H9 (cell line): ENCODE data around the gene HCN4. TPM values are rescaled to one million over a fixed set of nuclear protein-coding genes. Genes with fewer than 3 reads are reported as not detected.

Source experiments
- DNase-seq: peaks from one replicate; pipeline ENCODE4 v3.0.0-alpha.2; 2017
- H2AFZ ChIP-seq: one replicate; pipeline ENCODE4 v1.6.1; 2013; ENCODE audit warnings: mild to moderate bottlenecking, low read length, control low read depth, moderate library complexity
- H2AK5ac ChIP-seq: 2 replicates; pipeline ENCODE4 v1.6.1; 2013; ENCODE audit warnings: low read length, control low read depth, mixed read lengths; ENCODE audit not compliant: insufficient read length
- H2BK120ac ChIP-seq: one replicate; pipeline ENCODE4 v1.6.1; 2013; ENCODE audit warnings: low read depth, mild to moderate bottlenecking, low read length, control low read depth, inconsistent platforms; ENCODE audit not compliant: poor library complexity, severe bottlenecking
- H2BK12ac ChIP-seq: 2 replicates; pipeline ENCODE4 v1.6.1; 2013; ENCODE audit warnings: low read length, control low read depth, mixed read lengths, low read depth; ENCODE audit not compliant: insufficient read length
- H2BK15ac ChIP-seq: 2 replicates; pipeline ENCODE4 v1.6.1; 2013; ENCODE audit warnings: low read depth, low read length, control low read depth
- H2BK20ac ChIP-seq: one replicate; pipeline ENCODE4 v1.6.1; 2013; ENCODE audit warnings: low read depth, mild to moderate bottlenecking, low read length, control low read depth, inconsistent platforms; ENCODE audit not compliant: poor library complexity, severe bottlenecking
- H2BK5ac ChIP-seq: 2 replicates; pipeline ENCODE4 v1.6.1; 2013; ENCODE audit warnings: low read length, control low read depth, mixed read lengths; ENCODE audit not compliant: insufficient read length
- H3K14ac ChIP-seq: 2 replicates; pipeline ENCODE4 v1.6.1; 2013; ENCODE audit warnings: low read length, control low read depth; ENCODE audit not compliant: insufficient read depth
- H3K18ac ChIP-seq: 2 replicates; pipeline ENCODE4 v1.6.1; 2013; ENCODE audit warnings: low read depth, mild to moderate bottlenecking, mixed read lengths, low read length, control low read depth; ENCODE audit not compliant: insufficient read length
- H3K23ac ChIP-seq: 2 replicates; pipeline ENCODE4 v1.6.1; 2013; ENCODE audit warnings: low read length, control low read depth, mixed read lengths, low read depth; ENCODE audit not compliant: insufficient read length
- H3K23me2 ChIP-seq: 2 replicates; pipeline ENCODE4 v1.6.1; 2013; ENCODE audit warnings: low read depth, mild to moderate bottlenecking, mixed read lengths, low read length, control low read depth; ENCODE audit not compliant: insufficient read length, poor library complexity, severe bottlenecking
- H3K27ac ChIP-seq: 2 replicates; pipeline ENCODE4 v1.5.1; 2013; ENCODE audit warnings: low read length, control low read depth, mixed read lengths, low read depth; ENCODE audit not compliant: insufficient read length
- H3K27me3 ChIP-seq: 2 replicates; pipeline ENCODE4 v1.6.1; 2013; ENCODE audit warnings: low read length, control low read depth, inconsistent platforms; ENCODE audit not compliant: insufficient read depth
- H3K4ac ChIP-seq: 2 replicates; pipeline ENCODE4 v1.6.1; 2013; ENCODE audit warnings: low read depth, mild to moderate bottlenecking, control low read depth, inconsistent platforms, low read length, moderate library complexity
- H3K4me1 ChIP-seq: 2 replicates; pipeline ENCODE4 v1.6.1; 2013; ENCODE audit warnings: low read length, control low read depth, inconsistent platforms; ENCODE audit not compliant: insufficient read depth
- H3K4me2 ChIP-seq: 2 replicates; pipeline ENCODE4 v1.6.1; 2013; ENCODE audit warnings: low read length, control low read depth, mixed read lengths; ENCODE audit not compliant: insufficient read length, insufficient read depth
- H3K56ac ChIP-seq: 2 replicates; pipeline ENCODE4 v1.6.1; 2013; ENCODE audit warnings: low read depth, mild to moderate bottlenecking, mixed read lengths, low read length, control low read depth; ENCODE audit not compliant: insufficient read length
- H3K79me1 ChIP-seq: 2 replicates; pipeline ENCODE4 v1.6.1; 2013; ENCODE audit warnings: low read depth, mild to moderate bottlenecking, moderate library complexity, low read length, control low read depth, inconsistent platforms; ENCODE audit not compliant: insufficient read depth, poor library complexity, severe bottlenecking
- H3K79me2 ChIP-seq: 2 replicates; pipeline ENCODE4 v1.6.1; 2013; ENCODE audit warnings: low read length, control low read depth, inconsistent platforms; ENCODE audit not compliant: insufficient read depth
- H3K9ac ChIP-seq: 2 replicates; pipeline ENCODE4 v1.6.1; 2013; ENCODE audit warnings: low read length, control low read depth, mixed read lengths; ENCODE audit not compliant: insufficient read length; ENCODE audit errors: extremely low read depth
- H3K9me3 ChIP-seq: one replicate; pipeline ENCODE4 v1.6.1; 2013; ENCODE audit warnings: low read depth, low read length, inconsistent platforms; ENCODE audit not compliant: control insufficient read depth
- H3T11ph ChIP-seq: one replicate; pipeline ENCODE4 v1.6.1; 2013; ENCODE audit warnings: mild to moderate bottlenecking, low read length, control low read depth, inconsistent platforms
- H4K20me1 ChIP-seq: one replicate; pipeline ENCODE4 v1.6.1; 2013; ENCODE audit not compliant: control insufficient read depth, insufficient read length, insufficient read depth
- H4K5ac ChIP-seq: 2 replicates; pipeline ENCODE4 v1.6.1; 2013; ENCODE audit warnings: low read depth, mild to moderate bottlenecking, mixed read lengths, low read length, control low read depth; ENCODE audit not compliant: insufficient read length
- H4K8ac ChIP-seq: replicated peaks from 2 replicates; pipeline ENCODE4 v1.6.1; 2013; ENCODE audit warnings: low read length, control low read depth, mixed read lengths, low read depth; ENCODE audit not compliant: insufficient read length
- H4K91ac ChIP-seq: 2 replicates; pipeline ENCODE4 v1.6.1; 2013; ENCODE audit warnings: low read depth, mild to moderate bottlenecking, moderate library complexity, mixed read lengths, low read length, control low read depth; ENCODE audit not compliant: insufficient read length
- H3K27ac Mint-ChIP-seq, 3 experiments: 2 replicates in 2 of 3; 3 replicates in 1 of 3; pipeline ENCODE4 v1.8.0; 2020 to 2021; ENCODE audit warnings: mixed read lengths in 3 of 3, mild to moderate bottlenecking in 1 of 3, moderate library complexity in 1 of 3
- H3K27me3 Mint-ChIP-seq: 2 replicates; pipeline ENCODE4 v1.8.0; 2021; ENCODE audit warnings: low read depth, mild to moderate bottlenecking, moderate library complexity, mixed read lengths
- H3K36me3 Mint-ChIP-seq, 3 experiments: 2 replicates in 2 of 3; 3 replicates in 1 of 3; pipeline ENCODE4 v1.8.0; 2020 to 2021; ENCODE audit warnings: low read depth in 3 of 3, mixed read lengths in 3 of 3; ENCODE audit not compliant: insufficient read depth in 1 of 3
- H3K4me1 Mint-ChIP-seq, 2 experiments: 2 replicates each; pipeline ENCODE4 v1.8.0; 2020; ENCODE audit warnings: mixed read lengths in 2 of 2
- H3K4me3 Mint-ChIP-seq, 2 experiments: 2 replicates in 1 of 2; 3 replicates in 1 of 2; pipeline ENCODE4 v1.8.0; 2020 to 2021; ENCODE audit warnings: mild to moderate bottlenecking in 2 of 2, mixed read lengths in 2 of 2, moderate library complexity in 1 of 2
- H3K9me3 Mint-ChIP-seq, 2 experiments: 2 replicates in 1 of 2; 3 replicates in 1 of 2; pipeline ENCODE4 v1.8.0; 2020; ENCODE audit warnings: mild to moderate bottlenecking in 2 of 2, mixed read lengths in 2 of 2, moderate library complexity in 1 of 2
- WGBS: extraction: QIAGEN DNeasy Blood & Tissue Kit; methylation state at CpG from one replicate; pipeline ENCODE4 v1.1.7; 2013; ENCODE audit warnings: missing lambda C conversion rate, low lambda C conversion rate, mixed read lengths; ENCODE audit not compliant: insufficient read length; ENCODE audit errors: extremely low coverage; 5-methylcytosine and 5-hydroxymethylcytosine counted together
- total RNA-seq: library from RNA; stranded (reverse); gene quantifications from 2 replicates; pipeline ENCODE4 v1.2.1, GENCODE V29; 2021
- TF ChIP-seq, protein P1 (sequence below): fragments of 200-600 bp; sonication (generic); conservative IDR thresholded peaks from 3 replicates; pipeline ENCODE4 v1.8.0; 2021; ENCODE audit warnings: antibody characterized with exemption, mild to moderate bottlenecking

Gene HCN4
- total RNA-seq, 1 experiment from 2014 or later = 10.5 TPM

DNA sequence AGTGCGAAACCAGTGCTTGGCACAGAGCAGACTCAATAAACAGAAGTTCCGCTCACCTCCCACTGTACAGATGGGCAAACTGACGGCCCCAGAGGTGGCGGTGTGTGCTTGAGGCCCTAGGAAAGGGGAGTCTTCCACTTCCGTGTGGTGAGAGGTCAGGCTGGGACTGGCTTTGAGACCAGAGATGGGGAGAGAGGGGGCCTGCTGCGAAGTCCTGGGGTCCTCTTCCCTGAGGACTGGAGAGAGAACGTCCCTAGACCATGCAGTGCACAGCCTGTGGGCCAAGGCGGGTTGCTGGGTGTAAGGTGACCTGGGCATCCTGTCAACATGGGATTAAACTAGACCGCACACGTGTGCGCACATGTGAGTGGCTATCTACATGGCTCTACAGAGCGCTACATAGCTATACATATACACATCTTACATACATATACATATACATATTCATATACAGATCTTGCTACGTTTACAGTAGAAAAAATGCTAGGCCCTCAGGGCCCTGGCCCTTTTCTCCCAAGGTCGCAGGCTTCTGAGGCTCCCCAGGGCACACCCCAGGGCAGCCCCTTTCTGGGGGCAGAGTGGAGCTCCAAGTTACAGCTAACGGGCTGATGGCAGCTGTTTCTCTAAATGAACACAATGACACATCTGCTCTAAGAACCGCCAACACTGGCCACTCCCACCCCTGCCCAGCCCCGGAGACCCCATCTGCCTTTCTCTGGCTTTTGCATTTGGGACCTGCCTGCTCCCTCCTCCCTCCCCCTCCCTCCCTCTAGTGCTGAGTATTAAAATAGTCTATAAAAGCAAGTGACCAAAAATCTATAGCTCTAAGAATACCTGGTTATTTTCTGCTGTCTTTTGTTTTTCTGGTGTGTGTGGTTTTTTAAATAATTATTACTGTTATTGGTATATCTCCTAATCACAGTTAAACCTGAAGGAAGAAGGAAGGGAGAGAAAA, 47.0 kb downstream of the HCN4 start:
- H2BK5ac ChIP-seq = no peak overlapping the region
- H3K18ac ChIP-seq = no peak overlapping the region
- H3K4me1 ChIP-seq = no peaks in the 10 kb centered on the region
- H3K27me3 Mint-ChIP-seq = peaks cover 2% of the 10 kb centered on the region
- H3K56ac ChIP-seq = no peak overlapping the region
- TF ChIP-seq, protein P1, sequence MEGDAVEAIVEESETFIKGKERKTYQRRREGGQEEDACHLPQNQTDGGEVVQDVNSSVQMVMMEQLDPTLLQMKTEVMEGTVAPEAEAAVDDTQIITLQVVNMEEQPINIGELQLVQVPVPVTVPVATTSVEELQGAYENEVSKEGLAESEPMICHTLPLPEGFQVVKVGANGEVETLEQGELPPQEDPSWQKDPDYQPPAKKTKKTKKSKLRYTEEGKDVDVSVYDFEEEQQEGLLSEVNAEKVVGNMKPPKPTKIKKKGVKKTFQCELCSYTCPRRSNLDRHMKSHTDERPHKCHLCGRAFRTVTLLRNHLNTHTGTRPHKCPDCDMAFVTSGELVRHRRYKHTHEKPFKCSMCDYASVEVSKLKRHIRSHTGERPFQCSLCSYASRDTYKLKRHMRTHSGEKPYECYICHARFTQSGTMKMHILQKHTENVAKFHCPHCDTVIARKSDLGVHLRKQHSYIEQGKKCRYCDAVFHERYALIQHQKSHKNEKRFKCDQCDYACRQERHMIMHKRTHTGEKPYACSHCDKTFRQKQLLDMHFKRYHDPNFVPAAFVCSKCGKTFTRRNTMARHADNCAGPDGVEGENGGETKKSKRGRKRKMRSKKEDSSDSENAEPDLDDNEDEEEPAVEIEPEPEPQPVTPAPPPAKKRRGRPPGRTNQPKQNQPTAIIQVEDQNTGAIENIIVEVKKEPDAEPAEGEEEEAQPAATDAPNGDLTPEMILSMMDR = no peak
- no peaks in the 10 kb centered on the region; a peak in 1 of 5 replicates for H3K9me3 Mint-ChIP-seq
- H3K27ac Mint-ChIP-seq = no peak overlapping the region
- no peak overlapping the region for H4K91ac ChIP-seq
- H3K4me3 Mint-ChIP-seq = no peak overlapping the region; a peak in 1 of 5 replicates
- no peak overlapping the region for H3T11ph ChIP-seq
- no peak overlapping the region for H3K14ac ChIP-seq
- H3K79me1 ChIP-seq = no peaks in the 10 kb centered on the region
- peaks cover 3% of the 10 kb centered on the region for H3K23me2 ChIP-seq
- H3K79me2 ChIP-seq = no peaks in the 10 kb centered on the region
- no peak overlapping the region for H2AK5ac ChIP-seq
- H3K4me2 ChIP-seq = no peak overlapping the region
- no peak for DNase-seq
- H3K4ac ChIP-seq = no peak overlapping the region
- no peak overlapping the region for H3K9ac ChIP-seq
- no peaks in the 10 kb centered on the region for H3K9me3 ChIP-seq
- H3K27ac ChIP-seq = no peak overlapping the region
- WGBS = no CpG with 5 or more reads among the region's 17 CpGs
- peaks cover 2 to 18% (median 12%) of the 10 kb centered on the region in 3 experiments; a peak in 5 of 7 replicates for H3K36me3 Mint-ChIP-seq
- H2AFZ ChIP-seq = no peak overlapping the region
- peaks cover 3% of the 10 kb centered on the region for H4K20me1 ChIP-seq
- H4K5ac ChIP-seq = no peak overlapping the region
- no peak overlapping the region for H2BK15ac ChIP-seq
- no peaks in the 10 kb centered on the region for H3K27me3 ChIP-seq
- H4K8ac ChIP-seq = no peak overlapping the region
- no peak overlapping the region for H2BK12ac ChIP-seq
- H3K4me1 Mint-ChIP-seq = peaks cover 15 to 21% of the 10 kb centered on the region in 2 experiments
- no peak overlapping the region for H2BK20ac ChIP-seq
- H2BK120ac ChIP-seq = no peak overlapping the region
- no peak overlapping the region for H3K23ac ChIP-seq
